HCT116 (cell line): ENCODE results near the gene SH2D1B. TPM values are rescaled to one million over a fixed set of nuclear protein-coding genes. Genes with fewer than 3 reads are reported as not detected.

Source experiments
- ATAC-seq: fragments of 200-7000 bp; cut with Tn5 transposase; 2 replicates; pipeline ENCODE4 v1.9.1; 2020; ENCODE audit warnings: mild to moderate bottlenecking, moderate library complexity
- BruUV-seq: library from RNA; stranded (reverse); fragments of 400-500 nt; replicated peaks from 2 replicates; lab custom pipeline; 2021; lab: Mats Ljungman, UMichigan
- CTCF ChIA-PET: fragments of 300-600 bp; sonication (Branson Sonifier 250); formaldehyde crosslinking; loops from one replicate; lab custom pipeline; 2021; ENCODE audit warnings: antibody characterized with exemption; lab: Charles Lee
- POLR2A ChIA-PET: fragments of 300-600, 350-600 bp; sonication (Branson Sonifier 250); formaldehyde crosslinking; loops from one replicate; lab custom pipeline; 2021; ENCODE audit warnings: antibody characterized with exemption; lab: Charles Lee
- RAD21 ChIA-PET, 2 experiments: fragments of 300-600 bp; sonication (Branson Sonifier 250); formaldehyde crosslinking; loops; one replicate each; lab custom pipeline; 2023; ENCODE audit warnings: low total read pairs in 2 of 2; ENCODE audit not compliant: uncharacterized antibody in 2 of 2, unreplicated experiment in 2 of 2, low non-redundant PET in 1 of 2; lab: Charles Lee
- DNase-seq: peaks from one replicate; pipeline ENCODE4 v3.0.0-alpha.2; 2010; ENCODE audit warnings: low read depth, low spot score
- H2AFZ ChIP-seq: fragments of 200-600 bp; shearing (Covaris generic), sonication (generic); 2 replicates; pipeline ENCODE4 v1.6.1; 2017; ENCODE audit warnings: low read depth, mixed run types, mixed read lengths, antibody characterized with exemption, low read length; ENCODE audit not compliant: poor library complexity, severe bottlenecking
- H3K27ac ChIP-seq: 2 replicates; pipeline ENCODE4 v1.5.1; 2012; ENCODE audit warnings: low read depth, low read length
- H3K27me3 ChIP-seq: fragments of 200-600 bp; sonication (generic); 2 replicates; pipeline ENCODE4 v1.6.1; 2016; ENCODE audit warnings: mixed run types, low read length, mixed read lengths; ENCODE audit not compliant: insufficient read depth
- H3K36me3 ChIP-seq, 2 experiments: fragments of 200-500 bp in 1 of 2; fragments of 200-600 bp in 1 of 2; sonication (Bioruptor generic) in 1 of 2; sonication (generic) in 1 of 2; 2 replicates each; pipeline versions ENCODE4 v1.5.1 to v1.6.1; 2014 to 2016; ENCODE audit warnings: low read length in 2 of 2, inconsistent platforms in 1 of 2, mixed read lengths in 1 of 2, mixed run types in 1 of 2; ENCODE audit not compliant: insufficient read depth in 2 of 2, control insufficient read depth in 1 of 2
- H3K4me1 ChIP-seq, 2 experiments: fragments of 200-600 bp in 1 of 2; sonication (generic) in 1 of 2; 2 replicates each; pipeline versions ENCODE4 v1.5.1 to v1.6.1; 2012 to 2017; ENCODE audit warnings: low read length in 2 of 2, inconsistent platforms in 1 of 2, mild to moderate bottlenecking in 1 of 2, mixed read lengths in 1 of 2, mixed run types in 1 of 2, moderate library complexity in 1 of 2; ENCODE audit not compliant: insufficient read depth in 2 of 2, control insufficient read depth in 1 of 2
- H3K4me2 ChIP-seq: fragments of 200-600 bp; sonication (generic); 2 replicates; pipeline ENCODE4 v1.6.1; 2017; ENCODE audit warnings: mixed run types, low read length, mixed read lengths
- H3K4me3 ChIP-seq, 2 experiments: fragments of 200-600 bp in 1 of 2; sonication (generic) in 1 of 2; replicated peaks in 1 of 2; 2 replicates each; pipeline ENCODE4 v1.5.1; 2011 to 2016; ENCODE audit warnings: low read length in 2 of 2, control low read depth in 1 of 2, low read depth in 1 of 2, mild to moderate bottlenecking in 1 of 2, mixed read lengths in 1 of 2, mixed run types in 1 of 2
- H3K79me2 ChIP-seq: fragments of 200-600 bp; sonication (generic); 2 replicates; pipeline ENCODE4 v1.6.1; 2017; ENCODE audit warnings: mild to moderate bottlenecking, mixed run types, low read length, moderate library complexity, mixed read lengths; ENCODE audit not compliant: insufficient read depth
- H3K9ac ChIP-seq: fragments of 200-600 bp; sonication (generic); 2 replicates; pipeline ENCODE4 v1.6.1; 2016; ENCODE audit warnings: low read length, mixed read lengths
- H3K9me2 ChIP-seq: fragments of 200-600 bp; sonication (generic), shearing (Covaris generic); 2 replicates; pipeline ENCODE4 v1.6.1; 2017; ENCODE audit warnings: mixed run types, mild to moderate bottlenecking, moderate library complexity; ENCODE audit not compliant: insufficient read depth
- H3K9me3 ChIP-seq, 2 experiments: fragments of 200-500 bp in 1 of 2; fragments of 200-600 bp in 1 of 2; sonication (Bioruptor generic) in 1 of 2; sonication (generic) in 1 of 2; 2 replicates each; pipeline ENCODE4 v1.6.1; 2014 to 2017; ENCODE audit warnings: low read length in 2 of 2, mixed read lengths in 2 of 2, inconsistent platforms in 1 of 2, low read depth in 1 of 2, mild to moderate bottlenecking in 1 of 2, mixed run types in 1 of 2, moderate library complexity in 1 of 2; ENCODE audit not compliant: control insufficient read depth in 1 of 2, insufficient read depth in 1 of 2
- H4K20me1 ChIP-seq: fragments of 200-600 bp; sonication (generic), shearing (Covaris generic); 2 replicates; pipeline ENCODE4 v1.6.1; 2017; ENCODE audit warnings: mixed run types, mild to moderate bottlenecking, moderate library complexity; ENCODE audit not compliant: insufficient read depth
- CEBPB ChIP-seq: IDR thresholded peaks from 2 replicates; pipeline ENCODE4 v1.6.1; 2012; ENCODE audit warnings: low read depth
- POLR2AphosphoS5 ChIP-seq: IDR thresholded peaks from 2 replicates; pipeline ENCODE4 v1.6.1; 2011; ENCODE audit warnings: mild to moderate bottlenecking, low read depth, low read length, moderate library complexity
- SRF ChIP-seq: IDR thresholded peaks from 2 replicates; pipeline ENCODE4 v1.6.1; 2012; ENCODE audit warnings: low read depth
- ZNF274 ChIP-seq: fragments of 200-500 bp; sonication (Bioruptor generic); IDR thresholded peaks from 2 replicates; pipeline ENCODE4 v1.6.1; 2014; ENCODE audit warnings: mild to moderate bottlenecking, low read depth, low read length, inconsistent platforms
- intact Hi-C: fragments of 100-400 bp; cut with micrococcal nuclease; formaldehyde crosslinking; loops from 2 replicates; pipeline ENCODE4 v1.10.0; 2022
- total RNA-seq: library from RNA; stranded (reverse); gene quantifications from one replicate; pipeline ENCODE4 v1.2.1, GENCODE V29; 2021; ENCODE audit not compliant: unreplicated experiment
- TF ChIP-seq, protein P1 (sequence below): IDR thresholded peaks from 2 replicates; pipeline ENCODE4 v1.6.1; 2012
- TF ChIP-seq, protein P2 (sequence below): IDR thresholded peaks from 2 replicates; pipeline ENCODE4 v1.6.1; 2011; ENCODE audit warnings: mild to moderate bottlenecking, low read length, moderate library complexity; ENCODE audit not compliant: insufficient replicate concordance; ENCODE audit errors: extremely low read depth
- TF ChIP-seq, protein P3 (sequence below): IDR thresholded peaks from 2 replicates; pipeline ENCODE4 v1.6.1; 2012; ENCODE audit warnings: low read depth

SH2D1B gene
- total RNA-seq, 1 experiment from 2014 or later = 0.12 TPM

DNA sequence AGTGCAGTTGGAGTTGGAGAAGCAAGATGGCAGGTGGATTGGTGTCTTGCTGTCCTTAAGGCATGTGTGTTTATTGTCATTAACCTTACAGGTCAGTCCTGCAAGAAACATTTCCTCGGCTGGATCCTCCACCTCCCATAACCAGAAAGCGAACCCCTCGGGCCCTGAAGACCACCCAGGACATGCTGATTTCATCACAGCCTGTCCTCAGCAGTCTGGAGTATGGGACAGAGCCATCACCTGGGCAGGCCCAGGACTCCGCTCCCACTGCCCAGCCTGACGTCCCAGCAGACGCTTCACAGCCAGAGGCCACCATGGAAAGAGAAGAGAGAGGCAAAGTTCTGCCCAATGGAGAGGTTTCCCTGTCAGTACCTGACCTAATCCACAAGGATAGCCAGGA is 28.8 kb downstream of the SH2D1B start (continued):
- TF ChIP-seq, protein P1, sequence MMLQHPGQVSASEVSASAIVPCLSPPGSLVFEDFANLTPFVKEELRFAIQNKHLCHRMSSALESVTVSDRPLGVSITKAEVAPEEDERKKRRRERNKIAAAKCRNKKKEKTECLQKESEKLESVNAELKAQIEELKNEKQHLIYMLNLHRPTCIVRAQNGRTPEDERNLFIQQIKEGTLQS = no peak
- no peak for TF ChIP-seq ZNF274
- TF ChIP-seq, protein P2, sequence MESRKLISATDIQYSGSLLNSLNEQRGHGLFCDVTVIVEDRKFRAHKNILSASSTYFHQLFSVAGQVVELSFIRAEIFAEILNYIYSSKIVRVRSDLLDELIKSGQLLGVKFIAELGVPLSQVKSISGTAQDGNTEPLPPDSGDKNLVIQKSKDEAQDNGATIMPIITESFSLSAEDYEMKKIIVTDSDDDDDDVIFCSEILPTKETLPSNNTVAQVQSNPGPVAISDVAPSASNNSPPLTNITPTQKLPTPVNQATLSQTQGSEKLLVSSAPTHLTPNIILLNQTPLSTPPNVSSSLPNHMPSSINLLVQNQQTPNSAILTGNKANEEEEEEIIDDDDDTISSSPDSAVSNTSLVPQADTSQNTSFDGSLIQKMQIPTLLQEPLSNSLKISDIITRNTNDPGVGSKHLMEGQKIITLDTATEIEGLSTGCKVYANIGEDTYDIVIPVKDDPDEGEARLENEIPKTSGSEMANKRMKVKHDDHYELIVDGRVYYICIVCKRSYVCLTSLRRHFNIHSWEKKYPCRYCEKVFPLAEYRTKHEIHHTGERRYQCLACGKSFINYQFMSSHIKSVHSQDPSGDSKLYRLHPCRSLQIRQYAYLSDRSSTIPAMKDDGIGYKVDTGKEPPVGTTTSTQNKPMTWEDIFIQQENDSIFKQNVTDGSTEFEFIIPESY = no peak
- TF ChIP-seq CEBPB = no peak
- TF ChIP-seq SRF = no peak

DNA sequence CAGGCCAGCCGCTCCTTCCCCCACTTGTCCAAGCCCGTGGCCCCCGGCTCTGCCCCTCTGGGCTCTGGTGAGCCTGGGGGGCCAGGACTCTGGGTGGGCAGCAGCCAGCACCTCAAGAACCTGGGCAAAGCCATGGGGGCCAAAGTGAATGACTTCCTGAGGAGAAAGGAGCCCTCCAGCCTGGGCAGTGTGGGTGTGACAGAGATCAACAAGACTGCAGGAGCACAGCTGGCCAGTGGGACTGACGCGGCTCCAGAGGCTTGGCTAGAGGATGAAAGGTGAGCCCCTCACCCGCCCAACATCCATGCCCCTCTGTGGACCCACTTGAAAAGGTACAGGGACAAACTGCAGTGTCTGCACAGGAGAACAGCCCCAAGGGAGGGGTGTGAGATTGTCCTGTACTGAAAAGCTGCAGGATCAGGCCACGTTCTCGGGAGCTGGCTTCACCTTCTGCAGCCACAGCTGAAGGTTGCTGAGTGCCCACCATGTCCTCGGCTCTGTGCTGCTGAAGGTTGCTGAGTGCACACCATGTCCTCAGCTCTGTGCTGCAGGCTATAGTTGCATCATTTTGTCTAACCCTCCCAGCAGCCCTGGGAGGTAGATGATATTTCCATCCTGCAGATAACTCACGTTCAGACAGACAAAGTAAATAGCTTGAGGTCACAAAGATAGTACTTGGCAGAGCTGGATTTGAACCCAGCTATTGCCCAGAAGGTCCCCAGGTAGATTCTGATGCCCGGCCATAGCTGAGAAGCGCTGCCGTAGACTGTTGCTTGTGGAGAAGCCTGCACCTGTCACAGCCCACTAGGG is 29.8 kb downstream of the SH2D1B start:
- no peaks in the 10 kb centered on the region for H3K79me2 ChIP-seq
- TF ChIP-seq, protein P3, sequence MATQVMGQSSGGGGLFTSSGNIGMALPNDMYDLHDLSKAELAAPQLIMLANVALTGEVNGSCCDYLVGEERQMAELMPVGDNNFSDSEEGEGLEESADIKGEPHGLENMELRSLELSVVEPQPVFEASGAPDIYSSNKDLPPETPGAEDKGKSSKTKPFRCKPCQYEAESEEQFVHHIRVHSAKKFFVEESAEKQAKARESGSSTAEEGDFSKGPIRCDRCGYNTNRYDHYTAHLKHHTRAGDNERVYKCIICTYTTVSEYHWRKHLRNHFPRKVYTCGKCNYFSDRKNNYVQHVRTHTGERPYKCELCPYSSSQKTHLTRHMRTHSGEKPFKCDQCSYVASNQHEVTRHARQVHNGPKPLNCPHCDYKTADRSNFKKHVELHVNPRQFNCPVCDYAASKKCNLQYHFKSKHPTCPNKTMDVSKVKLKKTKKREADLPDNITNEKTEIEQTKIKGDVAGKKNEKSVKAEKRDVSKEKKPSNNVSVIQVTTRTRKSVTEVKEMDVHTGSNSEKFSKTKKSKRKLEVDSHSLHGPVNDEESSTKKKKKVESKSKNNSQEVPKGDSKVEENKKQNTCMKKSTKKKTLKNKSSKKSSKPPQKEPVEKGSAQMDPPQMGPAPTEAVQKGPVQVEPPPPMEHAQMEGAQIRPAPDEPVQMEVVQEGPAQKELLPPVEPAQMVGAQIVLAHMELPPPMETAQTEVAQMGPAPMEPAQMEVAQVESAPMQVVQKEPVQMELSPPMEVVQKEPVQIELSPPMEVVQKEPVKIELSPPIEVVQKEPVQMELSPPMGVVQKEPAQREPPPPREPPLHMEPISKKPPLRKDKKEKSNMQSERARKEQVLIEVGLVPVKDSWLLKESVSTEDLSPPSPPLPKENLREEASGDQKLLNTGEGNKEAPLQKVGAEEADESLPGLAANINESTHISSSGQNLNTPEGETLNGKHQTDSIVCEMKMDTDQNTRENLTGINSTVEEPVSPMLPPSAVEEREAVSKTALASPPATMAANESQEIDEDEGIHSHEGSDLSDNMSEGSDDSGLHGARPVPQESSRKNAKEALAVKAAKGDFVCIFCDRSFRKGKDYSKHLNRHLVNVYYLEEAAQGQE = no peak
- no peak for TF ChIP-seq POLR2AphosphoS5
- no TSS peak for BruUV-seq
- no peaks in the 10 kb centered on the region for H3K9me2 ChIP-seq
- H3K27ac ChIP-seq = peak overlapping the region; percentile 69
- H2AFZ ChIP-seq = no peak overlapping the region
- ChIA-PET POLR2A (no interaction called here), CTCF (interaction anchor here (1.5 kb wide), 1 partner anchor 26 kb away, joined by 3 read pairs; no protein-coding TSS in a partner anchor), RAD21 (interaction anchor here (1.0 to 1.2 kb wide), 3 partner anchors 24 to 27 kb away, joined by 3 to 4 read pairs (median 3); no protein-coding TSS in a partner anchor)
- peak overlapping the region; percentile 32 for H3K9ac ChIP-seq
- H3K4me2 ChIP-seq = peak overlapping the region; percentile 74
- H3K9me3 ChIP-seq = no peaks in the 10 kb centered on the region
- H3K27me3 ChIP-seq = no peaks in the 10 kb centered on the region
- DNase-seq (no peak), ATAC-seq (peak; percentile 30)
- peaks cover 23 to 30% of the 10 kb centered on the region in 2 experiments for H3K4me1 ChIP-seq
- H3K4me3 ChIP-seq = peak overlapping the region in 1 of 2 experiments; percentile 32; a peak in 2 of 4 replicates
- H4K20me1 ChIP-seq = no peaks in the 10 kb centered on the region
- intact Hi-C loops = no loop called here
- no peaks in the 10 kb centered on the region for H3K36me3 ChIP-seq
